NCI-H146 (cell line): ENCODE results near the gene EEF1AKMT3.
"Not testable (repeated sequence)": the region's sequence is repeated elsewhere in the genome, so short reads cannot be mapped to it uniquely, and the experiment has no call there.

Experiments used
- DNase-seq: peaks from one replicate; lab custom pipeline; 2025; lab: John Stamatoyannopoulos, UW

The EEF1AKMT3 gene

GRCh38 chr12:57765698-57766463 is 6.5 kb upstream of the EEF1AKMT3 start:
- peak; percentile 17 for DNase-seq

GRCh38 chr12:57766464-57767304 is 5.7 kb upstream of the EEF1AKMT3 start, which contains the start of gene CYP27B1:
CYP27B1 (minus strand) TSS chr12:57767078; CDS start chr12:57767041, 37 bp downstream.
- peak; percentile 10 for DNase-seq

GRCh38 chr12:57767305-57767698 is 5.1 kb upstream of the EEF1AKMT3 start:
- DNase-seq = no peak

DNA sequence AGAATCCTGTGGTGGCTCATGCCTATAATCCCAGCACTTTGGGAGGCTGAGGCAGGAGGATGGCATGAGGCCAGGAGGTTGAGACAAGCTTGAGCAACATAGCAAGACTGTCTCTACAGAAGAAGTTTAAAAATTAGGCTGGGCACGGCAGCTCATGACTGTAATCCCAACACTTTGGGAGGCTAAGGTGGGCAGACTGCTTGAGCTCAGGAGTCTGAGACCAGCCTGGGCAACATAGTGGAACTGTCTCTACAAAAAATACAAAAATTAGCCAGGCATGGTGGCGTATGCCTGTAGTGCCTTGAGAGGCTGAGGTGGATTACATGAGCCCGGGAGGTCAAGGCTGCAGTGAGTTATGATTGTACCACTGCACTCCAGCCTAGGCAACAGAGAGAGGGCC is 4.5 kb upstream of the EEF1AKMT3 start:
- no peak for DNase-seq

DNA sequence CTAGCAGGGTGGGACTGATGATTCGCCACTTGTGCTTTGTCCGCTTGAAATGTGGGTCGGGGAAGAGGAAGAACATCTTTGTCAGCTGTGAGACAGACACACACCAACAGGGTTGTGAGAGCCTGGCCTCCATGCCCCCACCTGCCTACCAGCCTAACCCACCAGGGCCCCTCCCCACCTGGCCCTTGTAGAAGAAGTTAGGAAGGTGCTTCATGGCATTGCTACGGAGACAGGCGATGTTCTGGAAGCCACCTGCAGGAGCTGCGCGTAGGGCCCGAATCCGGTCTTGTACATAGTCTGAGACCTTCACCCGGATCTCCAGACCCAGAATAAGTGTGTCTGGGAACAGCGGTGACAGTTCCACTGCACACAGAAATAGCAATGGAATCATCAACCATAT is 2.8 kb upstream of the EEF1AKMT3 start:
- no peak for DNase-seq

- no peak for DNase-seq
These were observed 1.7 kb upstream of the EEF1AKMT3 start for GRCh38 chr12:57770734-57771133.

DNA sequence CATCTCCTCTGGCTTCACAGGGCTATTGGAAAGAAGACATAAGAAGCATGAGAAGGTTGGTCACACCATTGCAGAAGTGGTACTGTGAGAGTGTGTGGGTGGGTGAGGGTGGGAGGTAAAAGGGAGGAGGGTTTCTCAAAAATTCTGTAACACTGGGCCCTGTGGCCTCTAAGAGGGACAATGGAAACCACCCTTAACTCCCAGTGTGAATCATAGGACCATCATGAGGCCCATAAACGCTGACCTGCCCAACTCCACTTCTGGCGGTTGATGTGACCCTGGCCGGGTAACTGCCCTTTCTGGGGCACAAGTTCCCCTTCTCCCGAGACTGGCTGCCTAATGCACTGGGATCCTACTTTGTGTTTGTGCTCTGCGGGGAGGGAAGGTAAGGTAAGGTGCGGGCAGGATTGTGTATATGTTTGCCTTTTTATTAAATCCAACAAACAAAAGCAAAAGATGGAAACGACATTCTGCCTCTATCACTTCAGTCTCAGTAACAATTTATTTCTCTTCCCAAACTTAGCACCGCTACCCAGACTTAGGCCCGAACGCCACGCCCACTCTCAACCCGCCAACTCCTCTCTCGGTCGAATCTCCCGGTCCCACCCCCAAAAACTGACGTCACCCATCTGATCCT is 1.1 kb upstream of the EEF1AKMT3 start:
- peak; percentile 88 for DNase-seq

- DNase-seq = peak; percentile 95
These were observed 463 bp upstream of the EEF1AKMT3 start, which contains the start of gene METTL1 for GRCh38 chr12:57771873-57772428. METTL1 (minus strand) TSS chr12:57772105; CDS start chr12:57772083, 22 bp downstream.

- DNase-seq = not testable (repeated sequence)
These were observed 2.2 kb downstream of the EEF1AKMT3 start for GRCh38 chr12:57774634-57775033.

DNA sequence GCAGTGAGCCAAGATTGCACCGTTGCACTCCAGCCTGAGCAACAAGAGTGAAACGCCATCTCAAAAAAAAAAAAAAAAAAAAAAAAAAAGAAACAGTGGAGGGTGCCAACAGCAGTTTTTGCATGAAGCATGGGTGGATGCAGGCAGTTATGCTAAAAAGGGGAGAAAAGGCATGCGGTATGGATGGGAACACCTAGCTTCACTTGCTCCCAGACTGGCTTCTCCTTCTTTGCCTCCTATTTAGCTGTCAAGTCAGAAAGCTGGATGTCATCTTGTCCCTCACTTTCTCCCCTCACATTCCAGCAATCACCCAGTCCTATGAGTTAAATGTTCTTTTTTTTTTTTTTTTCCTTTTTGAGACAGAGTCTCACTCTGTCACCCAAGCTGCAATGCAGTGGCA is 2.6 kb downstream of the EEF1AKMT3 start:
- DNase-seq = no peak

DNA sequence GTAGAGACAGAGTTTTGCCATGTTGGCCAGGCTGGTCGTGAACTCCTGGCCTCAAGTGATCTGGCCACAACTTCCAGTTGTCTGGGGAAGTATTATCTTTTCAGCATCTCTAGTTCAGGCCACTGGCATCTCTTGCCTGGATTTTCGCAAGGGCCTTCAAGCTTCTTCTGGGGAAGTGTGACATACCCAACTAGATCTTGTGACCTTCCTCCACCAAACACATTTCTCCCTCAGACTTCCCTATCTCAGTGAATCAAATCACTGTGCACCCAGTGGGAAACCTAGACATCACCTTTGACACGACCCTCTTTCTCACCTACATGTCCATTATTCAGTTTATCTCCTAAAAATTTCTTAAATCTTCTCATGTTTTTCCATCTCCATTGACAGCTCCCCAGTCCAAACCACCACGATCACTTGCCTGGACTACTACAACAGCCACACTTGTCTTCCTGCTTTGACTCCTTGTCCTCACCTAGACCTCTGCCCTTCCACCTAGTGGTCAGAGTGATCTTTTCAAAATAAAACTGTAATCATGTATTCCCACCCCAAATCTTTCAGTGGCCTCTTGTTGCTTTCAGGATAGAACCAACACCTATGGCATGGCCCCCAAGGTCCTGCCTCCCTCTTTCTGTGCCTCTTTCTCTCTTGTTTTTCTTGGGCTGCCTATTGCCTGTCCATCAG is 3.3 kb downstream of the EEF1AKMT3 start:
- no peak for DNase-seq

DNA sequence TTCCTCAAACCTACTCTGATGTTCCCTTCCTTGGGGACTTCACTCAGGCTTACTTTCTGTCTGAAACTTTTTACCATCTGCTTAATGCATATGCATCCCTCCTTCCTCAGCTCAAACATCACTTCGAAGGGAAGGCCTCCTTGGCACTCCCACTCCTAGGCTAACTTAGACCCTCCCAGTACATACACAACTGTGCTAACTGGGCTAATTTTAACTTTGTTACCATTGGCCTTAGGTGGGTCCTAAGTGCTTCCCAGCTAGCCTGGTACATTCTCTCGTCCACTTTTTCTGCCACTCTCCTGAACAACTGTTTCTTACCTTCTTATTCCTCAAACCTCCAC is 3.8 kb downstream of the EEF1AKMT3 start:
- no peak for DNase-seq

GRCh38 chr12:57777367-57777766 is 5.0 kb downstream of the EEF1AKMT3 start:
- DNase-seq = no peak

DNA sequence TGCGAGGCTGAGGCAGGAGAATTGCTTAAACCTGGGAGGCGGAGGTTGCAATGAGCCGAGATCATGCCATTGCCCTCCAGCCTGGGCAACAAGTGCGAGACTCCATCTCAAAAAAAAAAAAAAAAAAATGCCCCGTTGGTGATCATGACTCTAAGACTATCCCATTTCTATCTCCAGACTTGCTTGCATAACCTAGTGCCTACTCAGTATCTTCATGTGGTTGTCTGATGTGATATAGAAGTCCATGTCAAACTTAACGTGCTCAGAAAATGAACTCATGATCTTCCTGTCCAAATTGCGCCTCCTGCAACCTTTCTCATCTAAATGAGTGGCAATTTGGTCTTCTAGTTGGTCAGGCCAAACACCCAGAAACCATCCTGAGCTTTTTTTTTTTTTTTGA is 5.5 kb downstream of the EEF1AKMT3 start:
- no peak for DNase-seq

DNA sequence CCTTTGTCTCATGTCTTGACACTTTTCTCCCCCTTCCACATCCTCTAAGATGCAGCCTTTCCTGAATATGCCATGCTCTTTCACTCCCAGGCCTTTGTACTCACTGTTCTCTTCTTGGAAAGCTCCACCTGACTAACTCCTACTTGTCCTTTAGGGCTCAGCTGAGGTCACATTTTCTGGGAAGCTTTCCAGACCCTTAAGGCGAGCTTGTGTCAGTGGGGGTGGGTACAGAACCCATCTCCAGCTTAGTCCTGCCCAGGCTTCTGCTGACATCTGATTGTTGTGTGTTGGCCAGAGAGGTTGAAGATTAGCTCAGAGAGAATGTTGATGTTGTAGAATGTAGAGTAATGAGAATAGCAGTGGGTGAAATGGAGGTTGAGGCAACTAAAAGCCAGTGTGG is 7.3 kb downstream of the EEF1AKMT3 start:
- DNase-seq = no peak

GRCh38 chr12:57780284-57780897 is 8.0 kb downstream of the EEF1AKMT3 start:
- no peak for DNase-seq

- no peak for DNase-seq
These were observed 8.8 kb downstream of the EEF1AKMT3 start for GRCh38 chr12:57781244-57781643.

DNA sequence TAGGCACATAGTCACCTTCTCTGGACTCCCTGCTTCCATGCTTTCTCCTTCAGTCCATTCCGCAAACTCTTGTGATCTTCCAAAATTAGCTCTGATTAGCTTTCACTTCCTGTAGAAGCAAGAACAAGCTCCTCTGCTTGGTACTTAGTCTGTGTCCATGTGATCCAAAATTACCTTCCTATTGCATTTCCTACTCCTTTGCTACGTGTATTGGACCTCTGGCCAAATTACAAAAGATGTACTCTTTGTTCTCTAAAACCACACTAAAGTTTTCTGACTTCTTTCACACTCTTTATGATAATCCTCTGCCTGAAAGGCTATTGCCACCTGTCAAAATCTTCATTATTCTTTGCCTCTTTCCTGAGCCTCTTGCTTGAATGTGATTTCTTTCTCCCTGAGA is 9.4 kb downstream of the EEF1AKMT3 start:
- no peak for DNase-seq

- DNase-seq = no peak
These were observed 9.8 kb downstream of the EEF1AKMT3 start for GRCh38 chr12:57782243-57782607.

GRCh38 chr12:57782608-57783465 is 10.4 kb downstream of the EEF1AKMT3 start, which contains the start of gene TSFM:
TSFM (plus strand) TSS chr12:57782787; CDS start chr12:57782802, 15 bp downstream.
- peak; percentile 92 for DNase-seq
